Posterior cingulate gyrus (tissue), 11 donors: Measurements from ENCODE around the gene PCDHB7.
"Not testable (repeated sequence)": the region's sequence is repeated elsewhere in the genome, so short reads cannot be mapped to it uniquely, and the experiment has no call there.

Experiments used
- DNase-seq, 10 donors: peaks; one replicate each; pipeline versions ENCODE4 v3.0.0 to v3.0.0-alpha.2; 2020 to 2021; ENCODE audit warnings: mixed read lengths in 3 of 10
- intact Hi-C: fragments of 100-400 bp; cut with DNase I; formaldehyde crosslinking; loops from one replicate; pipeline ENCODE4 v1.15.1; 2023

The PCDHB7 gene

DNA sequence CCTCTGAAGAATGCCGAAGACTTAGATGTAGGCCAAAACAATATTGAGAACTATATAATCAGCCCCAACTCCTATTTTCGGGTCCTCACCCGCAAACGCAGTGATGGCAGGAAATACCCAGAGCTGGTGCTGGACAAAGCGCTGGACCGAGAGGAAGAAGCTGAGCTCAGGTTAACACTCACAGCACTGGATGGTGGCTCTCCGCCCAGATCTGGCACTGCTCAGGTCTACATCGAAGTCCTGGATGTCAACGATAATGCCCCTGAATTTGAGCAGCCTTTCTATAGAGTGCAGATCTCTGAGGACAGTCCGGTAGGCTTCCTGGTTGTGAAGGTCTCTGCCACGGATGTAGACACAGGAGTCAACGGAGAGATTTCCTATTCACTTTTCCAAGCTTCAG is 42.1 kb downstream of the PCDHB7 start:
- intact Hi-C loops, DNase-seq: not testable (repeated sequence)

- intact Hi-C loops, result not testable (repeated sequence)
- DNase-seq, result peak in 1 of 10 donors; percentile 74
These were observed 43.1 kb downstream of the PCDHB7 start for GRCh38 chr5:141215504-141215903.

GRCh38 chr5:141216035-141216434 is 43.6 kb downstream of the PCDHB7 start:
- peak in 1 of 10 donors; percentile 79 for DNase-seq
- intact Hi-C loops, result not testable (repeated sequence)

DNA sequence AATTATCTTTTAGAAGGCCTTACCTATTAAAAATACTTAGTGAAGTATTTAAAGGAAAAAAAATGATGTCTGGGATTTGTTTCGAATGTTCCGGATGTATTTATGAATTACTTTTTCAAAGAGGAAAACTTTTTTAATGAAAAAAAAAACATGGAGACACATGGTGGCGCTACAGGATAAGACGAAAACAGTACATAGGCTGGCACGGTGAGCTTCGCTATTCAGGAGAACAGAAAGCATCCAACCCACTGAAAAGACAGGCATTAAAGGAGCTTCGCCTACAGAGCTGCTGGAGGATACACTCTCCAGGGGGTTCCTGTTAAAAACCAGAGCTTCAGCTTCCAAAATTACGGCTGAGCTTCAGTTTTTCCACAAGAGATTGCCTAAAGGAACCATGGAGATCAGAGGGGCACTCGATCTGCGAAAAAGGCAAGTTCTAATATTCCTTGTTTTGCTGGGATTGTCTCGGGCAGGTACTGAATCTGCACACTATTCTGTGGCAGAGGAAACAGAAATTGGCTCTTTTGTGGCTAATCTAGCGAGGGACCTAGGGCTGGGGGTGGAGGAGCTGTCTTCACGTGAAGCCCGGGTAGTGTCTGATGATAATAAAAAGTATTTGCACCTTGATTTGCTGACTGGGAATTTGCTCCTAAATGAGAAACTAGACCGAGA is 50.8 kb downstream of the PCDHB7 start, which contains the start of gene PCDHB14:
Gene PCDHB14 (plus strand): TSS at position 232 of the 672 bp plus-strand sequence. CDS start 163 bp downstream, at position 395.
- intact Hi-C loops, result no loop called here
- DNase-seq, result no peak

DNA sequence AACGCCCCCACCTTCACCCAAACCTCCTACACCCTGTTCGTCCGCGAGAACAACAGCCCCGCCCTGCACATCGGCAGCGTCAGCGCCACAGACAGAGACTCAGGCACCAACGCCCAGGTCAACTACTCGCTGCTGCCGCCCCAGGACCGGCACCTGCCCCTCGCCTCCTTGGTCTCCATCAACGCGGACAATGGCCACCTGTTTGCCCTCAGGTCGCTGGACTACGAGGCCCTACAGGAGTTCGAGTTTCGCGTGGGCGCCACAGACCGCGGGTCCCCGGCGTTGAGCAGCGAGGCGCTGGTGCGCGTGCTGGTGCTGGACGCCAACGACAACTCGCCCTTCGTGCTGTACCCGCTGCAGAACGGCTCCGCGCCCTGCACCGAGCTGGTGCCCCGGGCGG is 52.4 kb downstream of the PCDHB7 start:
- peak in 1 of 10 donors; percentile 75 for DNase-seq
- intact Hi-C loops, result not testable (repeated sequence)

DNA sequence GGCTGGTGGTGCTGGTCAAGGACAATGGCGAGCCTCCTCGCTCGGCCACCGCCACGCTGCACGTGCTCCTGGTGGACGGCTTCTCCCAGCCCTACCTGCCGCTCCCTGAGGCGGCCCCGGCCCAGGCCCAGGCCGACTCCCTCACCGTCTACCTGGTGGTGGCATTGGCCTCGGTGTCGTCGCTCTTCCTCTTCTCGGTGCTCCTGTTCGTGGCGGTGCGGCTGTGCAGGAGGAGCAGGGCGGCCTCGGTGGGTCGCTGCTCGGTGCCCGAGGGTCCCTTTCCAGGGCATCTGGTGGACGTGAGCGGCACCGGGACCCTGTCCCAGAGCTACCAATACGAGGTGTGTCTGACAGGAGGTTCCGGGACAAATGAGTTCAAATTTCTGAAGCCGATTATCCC is 53.0 kb downstream of the PCDHB7 start:
- DNase-seq, intact Hi-C loops: not testable (repeated sequence)
